ENCODE results near the gene XXYLT1. TPM values are rescaled to one million over a fixed set of nuclear protein-coding genes. Genes with fewer than 3 reads are reported as not detected.
A peak's percentile ranks its signal among the peaks of the same experiment; 100 is the strongest.

XXYLT1 gene
- total and polyA plus RNA-seq, 12 donors, result 2.2 to 7.2 (median 3.6) TPM

- ATAC-seq (no peak), DNase-seq (no peak)
- Histone ChIP-seq H3K4me1 (peaks cover 0 to 27% (median 14%) of the 10 kb centered on the region in 9 donors), H3K27ac (no peak overlapping the region), H3K36me3 (no peaks in the 10 kb centered on the region), H3K27me3 (no peaks in the 10 kb centered on the region), H3K9me3 (no peaks in the 10 kb centered on the region), H3K4me3 (no peak overlapping the region)
- intact Hi-C loops (cut with DNase I), result loop anchor here in 1 of 10 donors (5.0 kb wide), 1 partner anchor 144 kb away; no protein-coding TSS in a partner anchor
- TF ChIP-seq CTCF (IDR thresholded peaks at IDR 0.05), result no peak
- 68 to 71% methylated on average over 14 of the region's 14 CpGs for WGBS, 2 donors
Observed at GRCh38 chr3:195113048-195113447, 157.9 kb downstream of the XXYLT1 start.

- Histone ChIP-seq H3K27ac (no peak overlapping the region), H3K36me3 (no peaks in the 10 kb centered on the region), H3K4me1 (peaks cover 0 to 20% (median 8%) of the 10 kb centered on the region in 9 donors), H3K9me3 (no peaks in the 10 kb centered on the region), H3K4me3 (no peak overlapping the region), H3K27me3 (no peaks in the 10 kb centered on the region)
- peak in 1 of 8 donors; percentile 14 for ATAC-seq
- intact Hi-C loops (cut with DNase I), result loop anchor here in 1 of 10 donors (5.0 kb wide), 1 partner anchor 145 kb away; no protein-coding TSS in a partner anchor
- 85 to 90% methylated on average over 22 of the region's 22 CpGs for WGBS, 2 donors
- DNase-seq, result no peak
- no peak for TF ChIP-seq CTCF (IDR thresholded peaks at IDR 0.05)
Observed at GRCh38 chr3:195112361-195112791, 158.6 kb downstream of the XXYLT1 start.

- Histone ChIP-seq H3K36me3 (no peaks in the 10 kb centered on the region), H3K4me1 (peaks cover 0 to 20% (median 7%) of the 10 kb centered on the region in 9 donors), H3K9me3 (no peaks in the 10 kb centered on the region), H3K27ac (no peak overlapping the region), H3K4me3 (no peak overlapping the region), H3K27me3 (no peaks in the 10 kb centered on the region)
- 97% methylated on average over 9 of the region's 9 CpGs for WGBS, 2 donors
- no peak for TF ChIP-seq CTCF (IDR thresholded peaks at IDR 0.05)
- no peak for DNase-seq
- ATAC-seq, result no peak
- intact Hi-C loops (cut with DNase I), result loop anchor here in 1 of 10 donors (5.0 kb wide), 1 partner anchor 146 kb away; no protein-coding TSS in a partner anchor
Observed at GRCh38 chr3:195111766-195112165, 159.2 kb downstream of the XXYLT1 start.

- no peak for TF ChIP-seq CTCF (IDR thresholded peaks at IDR 0.05)
- H3K27ac ChIP-seq, result peak overlapping the region in 4 of 10 donors; percentile 29 to 35 (median 32)
- DNase-seq (no peak), ATAC-seq (peak in 1 of 8 donors; percentile 3)
- no peak overlapping the region for H3K4me3 ChIP-seq
- peaks cover 0 to 21% (median 7%) of the 10 kb centered on the region in 9 donors for H3K4me1 ChIP-seq
- no peaks in the 10 kb centered on the region for H3K27me3 ChIP-seq
- H3K9me3 ChIP-seq, result no peaks in the 10 kb centered on the region
- 81 to 87% methylated on average over 9 of the region's 9 CpGs for WGBS, 2 donors
- no peaks in the 10 kb centered on the region for H3K36me3 ChIP-seq
- intact Hi-C loops (cut with DNase I), result loop anchor here in 1 of 10 donors (5.0 kb wide), 1 partner anchor 146 kb away; no protein-coding TSS in a partner anchor
Observed at GRCh38 chr3:195111319-195111705, 159.6 kb downstream of the XXYLT1 start.
